GM19043 (cell line): ENCODE results near the gene PNMA8C.
"Not testable (repeated sequence)": the region's sequence is repeated elsewhere in the genome, so short reads cannot be mapped to it uniquely, and the experiment has no call there.

Experiments used
- ATAC-seq: cut with Tn5 transposase; IDR thresholded peaks from one replicate; pipeline ENCODE4 v1.9.1; 2021; ENCODE audit warnings: low read depth; ENCODE audit not compliant: unreplicated experiment

The PNMA8C gene

GRCh38 chr19:46412650-46413261 is 16.0 kb downstream of the PNMA8C start:
- ATAC-seq, result no peak

- ATAC-seq, result no peak
These were observed 16.6 kb downstream of the PNMA8C start for GRCh38 chr19:46411925-46412649.

GRCh38 chr19:46411088-46411924 is 17.4 kb downstream of the PNMA8C start:
- no peak for ATAC-seq

- ATAC-seq, result no peak
These were observed 18.3 kb downstream of the PNMA8C start for GRCh38 chr19:46410205-46411087.

- no peak for ATAC-seq
These were observed 19.5 kb downstream of the PNMA8C start for GRCh38 chr19:46409191-46409590.

GRCh38 chr19:46408664-46409039 is 20.1 kb downstream of the PNMA8C start:
- no peak for ATAC-seq

- no peak for ATAC-seq
These were observed 20.7 kb downstream of the PNMA8C start for GRCh38 chr19:46407856-46408663.

GRCh38 chr19:46406976-46407375 is 21.8 kb downstream of the PNMA8C start:
- no peak for ATAC-seq

GRCh38 chr19:46404753-46405468 is 23.8 kb downstream of the PNMA8C start:
- ATAC-seq, result no peak

GRCh38 chr19:46404055-46404752 is 24.5 kb downstream of the PNMA8C start:
- ATAC-seq, result no peak

GRCh38 chr19:46402725-46403124 is 26.0 kb downstream of the PNMA8C start:
- ATAC-seq, result no peak

- ATAC-seq, result not testable (repeated sequence)
These were observed 30.8 kb downstream of the PNMA8C start for GRCh38 chr19:46397801-46398479.

- no peak for ATAC-seq
These were observed 34.3 kb downstream of the PNMA8C start for GRCh38 chr19:46394402-46394797.

- no peak for ATAC-seq
These were observed 35.0 kb downstream of the PNMA8C start for GRCh38 chr19:46393456-46394401.

- ATAC-seq, result no peak
These were observed 35.9 kb downstream of the PNMA8C start for GRCh38 chr19:46392837-46393236.

- no peak for ATAC-seq
These were observed 36.4 kb downstream of the PNMA8C start for GRCh38 chr19:46392252-46392801.
